Measurements from ENCODE around the gene ZRSR2. TPM values are rescaled to one million over a fixed set of nuclear protein-coding genes. Genes with fewer than 3 reads are reported as not detected.

ZRSR2 gene
- total RNA-seq, 1 donor, result 2.9 TPM

GRCh38 chrX:15856636-15857035 is 66.4 kb downstream of the ZRSR2 start:
- TF ChIP-seq CTCF (IDR thresholded peaks at IDR 0.05; ENCODE audit: extremely low read depth, low read depth, low read length), result no peak
- Histone ChIP-seq H3K9me3 (ENCODE audit: low read depth, low read length) (no peaks in the 10 kb centered on the region), H3K27me3 (ENCODE audit: insufficient read depth, low read length) (peaks cover 31% of the 10 kb centered on the region), H3K4me3 (ENCODE audit: insufficient read depth, low read length) (no peak overlapping the region), H3K4me1 (ENCODE audit: insufficient read depth, low read length) (peaks cover 7% of the 10 kb centered on the region), H3K27ac (ENCODE audit: low read depth, low read length) (no peak overlapping the region), H2AFZ (ENCODE audit: low read length) (no peak overlapping the region), H4K20me1 (ENCODE audit: insufficient read depth, low read length) (no peaks in the 10 kb centered on the region), H3K36me3 (ENCODE audit: insufficient read depth, low read length) (no peaks in the 10 kb centered on the region), H3K79me2 (ENCODE audit: insufficient read depth, low read length) (peaks cover 2% of the 10 kb centered on the region), H3K4me2 (ENCODE audit: insufficient read depth, low read length) (no peak overlapping the region)
- no peak for DNase-seq (ENCODE audit: insufficient read length, low spot score, missing footprints)

- Histone ChIP-seq H3K27me3 (ENCODE audit: insufficient read depth, low read length) (peaks cover 39% of the 10 kb centered on the region), H3K9me3 (ENCODE audit: low read depth, low read length) (no peaks in the 10 kb centered on the region), H3K27ac (ENCODE audit: low read depth, low read length) (no peak overlapping the region), H2AFZ (ENCODE audit: low read length) (no peak overlapping the region), H3K4me1 (ENCODE audit: insufficient read depth, low read length) (peaks cover 7% of the 10 kb centered on the region), H4K20me1 (ENCODE audit: insufficient read depth, low read length) (no peaks in the 10 kb centered on the region), H3K4me3 (ENCODE audit: insufficient read depth, low read length) (no peak overlapping the region), H3K36me3 (ENCODE audit: insufficient read depth, low read length) (no peaks in the 10 kb centered on the region), H3K4me2 (ENCODE audit: insufficient read depth, low read length) (no peak overlapping the region), H3K79me2 (ENCODE audit: insufficient read depth, low read length) (peaks cover 2% of the 10 kb centered on the region)
- no peak for DNase-seq (ENCODE audit: insufficient read length, low spot score, missing footprints)
- no peak for TF ChIP-seq CTCF (IDR thresholded peaks at IDR 0.05; ENCODE audit: extremely low read depth, low read depth, low read length)
These were observed 67.8 kb downstream of the ZRSR2 start for GRCh38 chrX:15858051-15858450.

- Histone ChIP-seq H3K36me3 (ENCODE audit: insufficient read depth, low read length) (no peaks in the 10 kb centered on the region), H4K20me1 (ENCODE audit: insufficient read depth, low read length) (no peaks in the 10 kb centered on the region), H3K27ac (ENCODE audit: low read depth, low read length) (no peak overlapping the region), H3K4me2 (ENCODE audit: insufficient read depth, low read length) (no peak overlapping the region), H3K9me3 (ENCODE audit: low read depth, low read length) (no peaks in the 10 kb centered on the region), H3K79me2 (ENCODE audit: insufficient read depth, low read length) (no peaks in the 10 kb centered on the region), H3K27me3 (ENCODE audit: insufficient read depth, low read length) (peaks cover 40% of the 10 kb centered on the region), H2AFZ (ENCODE audit: low read length) (no peak overlapping the region), H3K4me1 (ENCODE audit: insufficient read depth, low read length) (no peaks in the 10 kb centered on the region), H3K4me3 (ENCODE audit: insufficient read depth, low read length) (no peak overlapping the region)
- DNase-seq (ENCODE audit: insufficient read length, low spot score, missing footprints), result no peak
- no peak for TF ChIP-seq CTCF (IDR thresholded peaks at IDR 0.05; ENCODE audit: extremely low read depth, low read depth, low read length)
These were observed 70.6 kb downstream of the ZRSR2 start for GRCh38 chrX:15860921-15861320.

- Histone ChIP-seq H3K9me3 (ENCODE audit: low read depth, low read length) (no peaks in the 10 kb centered on the region), H3K79me2 (ENCODE audit: insufficient read depth, low read length) (no peaks in the 10 kb centered on the region), H3K4me2 (ENCODE audit: insufficient read depth, low read length) (no peak overlapping the region), H3K27ac (ENCODE audit: low read depth, low read length) (no peak overlapping the region), H3K27me3 (ENCODE audit: insufficient read depth, low read length) (peaks cover 30% of the 10 kb centered on the region), H3K36me3 (ENCODE audit: insufficient read depth, low read length) (no peaks in the 10 kb centered on the region), H3K4me1 (ENCODE audit: insufficient read depth, low read length) (no peaks in the 10 kb centered on the region), H4K20me1 (ENCODE audit: insufficient read depth, low read length) (no peaks in the 10 kb centered on the region), H3K4me3 (ENCODE audit: insufficient read depth, low read length) (no peak overlapping the region), H2AFZ (ENCODE audit: low read length) (no peak overlapping the region)
- TF ChIP-seq CTCF (IDR thresholded peaks at IDR 0.05; ENCODE audit: extremely low read depth, low read depth, low read length), result no peak
- DNase-seq (ENCODE audit: insufficient read length, low spot score, missing footprints), result no peak
These were observed 73.7 kb downstream of the ZRSR2 start for GRCh38 chrX:15864023-15864422.
